ENCODE measurements around the gene PTPRD. TPM values are rescaled to one million over a fixed set of nuclear protein-coding genes. Genes with fewer than 3 reads are reported as not detected.

Gene PTPRD
- total RNA-seq, 1 experiment from 2014 or later, result 69.6 TPM

DNA sequence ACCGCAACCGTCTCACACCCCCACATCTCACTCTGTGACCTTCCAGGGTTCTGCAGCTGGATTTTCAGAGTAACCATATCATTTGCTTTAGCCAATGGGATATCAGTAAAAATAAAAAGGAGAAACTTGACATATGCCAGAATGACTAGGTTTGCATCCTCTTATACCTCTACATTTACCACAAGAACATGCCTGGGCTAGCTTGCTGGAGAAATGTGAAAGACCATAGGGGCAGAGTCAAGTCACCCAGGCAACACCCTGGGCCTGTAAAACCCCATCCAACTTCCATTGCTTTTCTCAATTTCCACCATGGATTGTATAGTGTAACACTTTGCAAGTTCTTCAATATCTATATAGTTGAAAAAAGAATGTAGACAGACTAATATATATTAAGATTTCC, 731.1 kb downstream of the PTPRD start:
- ATAC-seq, result no peak
- TF ChIP-seq CDX4 (CRISPR knock-in tag; IDR thresholded peaks at IDR 0.05; ENCODE audit: borderline replicate concordance) (no peak), MXD4 (CRISPR knock-in tag; IDR thresholded peaks at IDR 0.05; ENCODE audit: borderline replicate concordance) (no peak), GRHL2 (CRISPR knock-in tag; IDR thresholded peaks at IDR 0.05; ENCODE audit: insufficient replicate concordance, severe bottlenecking) (no peak), ZNF232 (CRISPR knock-in tag; IDR thresholded peaks at IDR 0.05) (no peak), NFATC4 (CRISPR knock-in tag; IDR thresholded peaks at IDR 0.05) (no peak), MAX (CRISPR knock-in tag; IDR thresholded peaks at IDR 0.05) (no peak), HMGA2 (CRISPR knock-in tag; IDR thresholded peaks at IDR 0.05) (no peak), NR3C1 (CRISPR knock-in tag; conservative IDR thresholded peaks at IDR 0.05; ENCODE audit: low read depth) (no peak), IRF2 (CRISPR knock-in tag; IDR thresholded peaks at IDR 0.05; ENCODE audit: borderline replicate concordance, low read depth) (no peak)
- TF ChIP-seq, protein P1, sequence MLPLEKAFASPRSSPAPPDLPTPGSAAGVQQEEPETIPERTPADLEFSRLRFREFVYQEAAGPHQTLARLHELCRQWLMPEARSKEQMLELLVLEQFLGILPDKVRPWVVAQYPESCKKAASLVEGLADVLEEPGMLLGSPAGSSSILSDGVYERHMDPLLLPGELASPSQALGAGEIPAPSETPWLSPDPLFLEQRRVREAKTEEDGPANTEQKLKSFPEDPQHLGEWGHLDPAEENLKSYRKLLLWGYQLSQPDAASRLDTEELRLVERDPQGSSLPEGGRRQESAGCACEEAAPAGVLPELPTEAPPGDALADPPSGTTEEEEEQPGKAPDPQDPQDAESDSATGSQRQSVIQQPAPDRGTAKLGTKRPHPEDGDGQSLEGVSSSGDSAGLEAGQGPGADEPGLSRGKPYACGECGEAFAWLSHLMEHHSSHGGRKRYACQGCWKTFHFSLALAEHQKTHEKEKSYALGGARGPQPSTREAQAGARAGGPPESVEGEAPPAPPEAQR (CRISPR knock-in tag; IDR thresholded peaks at IDR 0.05), result no peak
- TF ChIP-seq, protein P2, sequence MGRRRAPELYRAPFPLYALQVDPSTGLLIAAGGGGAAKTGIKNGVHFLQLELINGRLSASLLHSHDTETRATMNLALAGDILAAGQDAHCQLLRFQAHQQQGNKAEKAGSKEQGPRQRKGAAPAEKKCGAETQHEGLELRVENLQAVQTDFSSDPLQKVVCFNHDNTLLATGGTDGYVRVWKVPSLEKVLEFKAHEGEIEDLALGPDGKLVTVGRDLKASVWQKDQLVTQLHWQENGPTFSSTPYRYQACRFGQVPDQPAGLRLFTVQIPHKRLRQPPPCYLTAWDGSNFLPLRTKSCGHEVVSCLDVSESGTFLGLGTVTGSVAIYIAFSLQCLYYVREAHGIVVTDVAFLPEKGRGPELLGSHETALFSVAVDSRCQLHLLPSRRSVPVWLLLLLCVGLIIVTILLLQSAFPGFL (CRISPR knock-in tag; IDR thresholded peaks at IDR 0.05; ENCODE audit: borderline replicate concordance), result no peak
- TF ChIP-seq, protein P3, sequence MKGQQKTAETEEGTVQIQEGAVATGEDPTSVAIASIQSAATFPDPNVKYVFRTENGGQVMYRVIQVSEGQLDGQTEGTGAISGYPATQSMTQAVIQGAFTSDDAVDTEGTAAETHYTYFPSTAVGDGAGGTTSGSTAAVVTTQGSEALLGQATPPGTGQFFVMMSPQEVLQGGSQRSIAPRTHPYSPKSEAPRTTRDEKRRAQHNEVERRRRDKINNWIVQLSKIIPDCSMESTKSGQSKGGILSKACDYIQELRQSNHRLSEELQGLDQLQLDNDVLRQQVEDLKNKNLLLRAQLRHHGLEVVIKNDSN (CRISPR knock-in tag; IDR thresholded peaks at IDR 0.05), result no peak
- POLR2A ChIA-PET, result no interaction called here
- DNase-seq (ENCODE audit: low spot score), result no peak
- Mint-ChIP-seq H3K36me3 (no peaks in the 10 kb centered on the region), H3K4me1 (no peaks in the 10 kb centered on the region), H3K27ac (no peak overlapping the region), H3K9me3 (peaks cover 13% of the 10 kb centered on the region), H3K4me3 (no peak overlapping the region), H3K27me3 (ENCODE audit: low read depth) (no peaks in the 10 kb centered on the region)
- CTCF ChIA-PET, result interaction anchor here (1.2 kb wide), 1 partner anchor 61 kb away, joined by 6 read pairs; no protein-coding TSS in a partner anchor

- Mint-ChIP-seq H3K9me3 (no peaks in the 10 kb centered on the region), H3K36me3 (no peaks in the 10 kb centered on the region), H3K27me3 (ENCODE audit: low read depth) (no peaks in the 10 kb centered on the region), H3K4me1 (no peaks in the 10 kb centered on the region), H3K27ac (no peak overlapping the region), H3K4me3 (no peak overlapping the region)
- DNase-seq (ENCODE audit: low spot score) (no peak), ATAC-seq (no peak)
- CTCF ChIA-PET, result no interaction called here
- no peak for TF ChIP-seq ZNF138 (CRISPR knock-in tag; conservative IDR thresholded peaks at IDR 0.05)
- TF ChIP-seq ATF1 (CRISPR knock-in tag; IDR thresholded peaks at IDR 0.05), result no peak
- TF ChIP-seq ZNF219 (CRISPR knock-in tag; IDR thresholded peaks at IDR 0.05; ENCODE audit: borderline replicate concordance), result no peak
- TF ChIP-seq CREB1 (CRISPR knock-in tag; IDR thresholded peaks at IDR 0.05), result no peak
- no peak for TF ChIP-seq E2F1 (CRISPR knock-in tag; IDR thresholded peaks at IDR 0.05)
- TF ChIP-seq TEAD4 (CRISPR knock-in tag; IDR thresholded peaks at IDR 0.05), result no peak
- TF ChIP-seq JAZF1 (CRISPR knock-in tag; IDR thresholded peaks at IDR 0.05), result no peak
- TF ChIP-seq EMX1 (CRISPR knock-in tag; IDR thresholded peaks at IDR 0.05), result no peak
- TF ChIP-seq, protein P2 (CRISPR knock-in tag; IDR thresholded peaks at IDR 0.05; ENCODE audit: borderline replicate concordance), result no peak
- TF ChIP-seq, protein P4, sequence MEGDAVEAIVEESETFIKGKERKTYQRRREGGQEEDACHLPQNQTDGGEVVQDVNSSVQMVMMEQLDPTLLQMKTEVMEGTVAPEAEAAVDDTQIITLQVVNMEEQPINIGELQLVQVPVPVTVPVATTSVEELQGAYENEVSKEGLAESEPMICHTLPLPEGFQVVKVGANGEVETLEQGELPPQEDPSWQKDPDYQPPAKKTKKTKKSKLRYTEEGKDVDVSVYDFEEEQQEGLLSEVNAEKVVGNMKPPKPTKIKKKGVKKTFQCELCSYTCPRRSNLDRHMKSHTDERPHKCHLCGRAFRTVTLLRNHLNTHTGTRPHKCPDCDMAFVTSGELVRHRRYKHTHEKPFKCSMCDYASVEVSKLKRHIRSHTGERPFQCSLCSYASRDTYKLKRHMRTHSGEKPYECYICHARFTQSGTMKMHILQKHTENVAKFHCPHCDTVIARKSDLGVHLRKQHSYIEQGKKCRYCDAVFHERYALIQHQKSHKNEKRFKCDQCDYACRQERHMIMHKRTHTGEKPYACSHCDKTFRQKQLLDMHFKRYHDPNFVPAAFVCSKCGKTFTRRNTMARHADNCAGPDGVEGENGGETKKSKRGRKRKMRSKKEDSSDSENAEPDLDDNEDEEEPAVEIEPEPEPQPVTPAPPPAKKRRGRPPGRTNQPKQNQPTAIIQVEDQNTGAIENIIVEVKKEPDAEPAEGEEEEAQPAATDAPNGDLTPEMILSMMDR (IDR thresholded peaks at IDR 0.05), result no peak
- no peak for TF ChIP-seq FOXK1 (CRISPR knock-in tag; IDR thresholded peaks at IDR 0.05)
- TF ChIP-seq, protein P5, sequence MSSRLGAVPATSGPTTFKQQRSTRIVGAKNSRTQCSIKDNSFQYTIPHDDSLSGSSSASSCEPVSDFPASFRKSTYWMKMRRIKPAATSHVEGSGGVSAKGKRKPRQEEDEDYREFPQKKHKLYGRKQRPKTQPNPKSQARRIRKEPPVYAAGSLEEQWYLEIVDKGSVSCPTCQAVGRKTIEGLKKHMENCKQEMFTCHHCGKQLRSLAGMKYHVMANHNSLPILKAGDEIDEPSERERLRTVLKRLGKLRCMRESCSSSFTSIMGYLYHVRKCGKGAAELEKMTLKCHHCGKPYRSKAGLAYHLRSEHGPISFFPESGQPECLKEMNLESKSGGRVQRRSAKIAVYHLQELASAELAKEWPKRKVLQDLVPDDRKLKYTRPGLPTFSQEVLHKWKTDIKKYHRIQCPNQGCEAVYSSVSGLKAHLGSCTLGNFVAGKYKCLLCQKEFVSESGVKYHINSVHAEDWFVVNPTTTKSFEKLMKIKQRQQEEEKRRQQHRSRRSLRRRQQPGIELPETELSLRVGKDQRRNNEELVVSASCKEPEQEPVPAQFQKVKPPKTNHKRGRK (CRISPR knock-in tag; IDR thresholded peaks at IDR 0.05; ENCODE audit: borderline replicate concordance), result no peak
- no peak for TF ChIP-seq HMGA2 (CRISPR knock-in tag; IDR thresholded peaks at IDR 0.05)
- POLR2A ChIA-PET, result no interaction called here
These were observed 738.5 kb downstream of the PTPRD start for GRCh38 chr9:9874270-9874669.
